HG03469 (cell line): ENCODE results near the gene QRFPR.
"Not testable (repeated sequence)": the region's sequence is repeated elsewhere in the genome, so short reads cannot be mapped to it uniquely, and the experiment has no call there.

Experiments used
- ATAC-seq: cut with Tn5 transposase; IDR thresholded peaks from one replicate; pipeline ENCODE4 v1.9.1; 2021; ENCODE audit warnings: mild to moderate bottlenecking, moderate library complexity, moderate number of reproducible peaks; ENCODE audit not compliant: unreplicated experiment

Gene QRFPR

GRCh38 chr4:121380776-121381462 is at the start of gene QRFPR:
Gene QRFPR, minus strand, starts transcription at chr4:121381018. Its CDS starts 371 bp downstream, at chr4:121380647.
- no peak for ATAC-seq

- no peak for ATAC-seq
These were observed 47.9 kb upstream of the QRFPR start for GRCh38 chr4:121428721-121429120.

GRCh38 chr4:121421594-121421993 is 40.8 kb upstream of the QRFPR start:
- no peak for ATAC-seq

DNA sequence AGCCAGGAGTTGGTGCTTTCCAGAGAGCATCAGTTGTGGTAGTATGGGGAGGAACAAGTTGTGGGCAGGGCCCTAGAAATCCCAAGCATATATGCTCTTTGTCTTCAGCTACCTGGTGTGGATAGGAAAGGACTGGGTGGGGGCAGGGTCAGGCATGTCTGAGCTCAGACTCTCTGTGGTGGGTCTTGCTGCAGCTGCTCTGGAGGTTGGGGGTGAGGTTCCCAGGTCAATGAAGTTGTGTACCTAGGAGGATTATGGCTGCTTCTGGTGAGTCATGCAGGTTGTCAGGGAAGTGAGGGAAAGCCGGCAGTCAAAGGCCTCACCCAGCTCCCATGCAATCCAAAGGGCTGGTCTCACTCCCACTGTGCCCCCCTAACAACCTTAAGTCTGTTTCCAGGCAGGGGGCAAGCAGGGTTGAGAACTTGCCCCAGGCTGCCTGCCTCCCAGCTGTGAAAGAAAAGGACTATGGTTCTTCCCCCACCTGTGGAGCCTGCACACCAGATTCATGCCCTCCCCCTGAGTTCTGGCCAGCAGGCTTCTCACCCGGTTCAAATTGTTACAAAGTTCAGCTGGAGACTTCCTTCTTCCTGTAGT is 30.4 kb upstream of the QRFPR start:
- no peak for ATAC-seq

DNA sequence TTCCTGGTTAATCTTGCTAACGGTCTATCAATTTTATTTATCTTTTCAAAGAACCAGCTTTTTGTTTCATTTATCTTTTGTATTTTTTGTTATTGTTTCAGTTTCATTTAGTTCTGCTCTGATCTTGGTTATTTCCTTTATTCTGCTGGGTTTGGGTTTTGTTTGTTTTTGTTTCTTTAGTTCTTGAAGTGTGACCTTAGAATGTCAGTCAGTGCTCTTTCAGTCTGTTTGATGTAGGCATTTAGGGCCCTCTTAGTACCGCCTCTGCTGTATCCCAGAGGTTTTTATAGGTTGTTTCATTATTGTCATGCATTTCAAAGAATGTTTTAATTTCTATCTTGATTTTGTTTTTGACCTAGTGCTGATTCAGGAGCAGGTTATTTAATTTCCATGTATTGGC is 27.7 kb upstream of the QRFPR start:
- ATAC-seq: not testable (repeated sequence)

DNA sequence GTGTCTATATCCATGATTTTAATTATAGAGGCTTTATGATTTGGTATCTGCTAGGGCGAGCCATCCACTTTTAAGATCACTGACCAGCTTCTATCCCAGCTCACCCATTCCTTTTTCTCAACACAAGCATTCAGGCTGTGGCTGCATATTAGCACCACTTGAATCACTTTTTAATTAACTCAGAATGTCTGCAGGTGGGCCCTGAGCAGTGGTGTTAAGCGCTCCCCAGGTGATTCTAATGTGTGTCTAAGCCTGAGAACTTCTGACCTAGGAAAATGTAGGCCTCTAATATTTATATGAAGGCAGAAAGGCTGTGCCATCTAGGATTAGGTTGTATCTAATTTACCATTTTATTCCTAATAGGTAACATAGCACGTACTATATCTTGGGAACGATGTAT is 19.8 kb upstream of the QRFPR start:
- no peak for ATAC-seq

GRCh38 chr4:121397941-121398601 is 17.3 kb upstream of the QRFPR start:
- ATAC-seq: no peak

GRCh38 chr4:121397434-121397833 is 16.6 kb upstream of the QRFPR start:
- no peak for ATAC-seq

- ATAC-seq: no peak
These were observed 11.7 kb upstream of the QRFPR start for GRCh38 chr4:121392426-121393086.

DNA sequence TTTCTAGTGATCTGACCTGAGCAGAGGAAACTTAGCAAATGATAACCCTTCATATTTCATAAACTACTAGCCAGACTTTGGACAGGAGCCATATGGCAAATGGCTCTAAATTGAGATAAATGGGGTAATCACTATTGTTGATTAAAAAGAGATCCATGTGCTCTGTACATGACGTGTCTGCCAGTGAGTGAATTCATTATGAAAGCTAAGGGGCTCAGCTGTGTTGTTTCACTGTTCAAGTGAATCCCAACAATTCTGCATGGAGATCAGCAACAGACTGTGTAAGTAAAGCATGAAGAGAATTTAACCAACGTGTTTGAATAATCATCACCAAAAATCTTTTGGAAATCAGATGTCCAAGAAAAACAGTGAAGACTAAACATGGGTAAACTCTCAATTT is 9.5 kb upstream of the QRFPR start:
- no peak for ATAC-seq

- ATAC-seq: no peak
These were observed 1.5 kb downstream of the QRFPR start for GRCh38 chr4:121379276-121379675.

DNA sequence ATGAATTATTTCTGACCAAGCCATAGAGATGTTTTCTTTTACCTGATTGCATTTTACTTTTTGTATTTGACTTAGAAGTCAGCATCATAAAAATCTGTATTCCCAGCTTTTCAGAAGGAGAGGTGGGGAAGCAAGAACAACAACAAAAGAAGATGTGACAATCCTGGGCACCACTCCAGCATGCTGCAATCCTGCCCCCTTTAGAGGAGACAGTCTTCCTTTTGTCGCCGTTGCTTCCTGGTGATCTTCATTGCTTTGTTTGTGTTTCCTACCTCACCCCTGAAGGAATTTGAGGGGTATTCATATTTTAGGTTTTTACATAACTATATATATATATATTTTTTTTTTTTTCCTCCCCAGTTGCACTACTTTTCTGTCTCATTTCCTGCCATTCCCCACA is 3.7 kb downstream of the QRFPR start:
- ATAC-seq: no peak

DNA sequence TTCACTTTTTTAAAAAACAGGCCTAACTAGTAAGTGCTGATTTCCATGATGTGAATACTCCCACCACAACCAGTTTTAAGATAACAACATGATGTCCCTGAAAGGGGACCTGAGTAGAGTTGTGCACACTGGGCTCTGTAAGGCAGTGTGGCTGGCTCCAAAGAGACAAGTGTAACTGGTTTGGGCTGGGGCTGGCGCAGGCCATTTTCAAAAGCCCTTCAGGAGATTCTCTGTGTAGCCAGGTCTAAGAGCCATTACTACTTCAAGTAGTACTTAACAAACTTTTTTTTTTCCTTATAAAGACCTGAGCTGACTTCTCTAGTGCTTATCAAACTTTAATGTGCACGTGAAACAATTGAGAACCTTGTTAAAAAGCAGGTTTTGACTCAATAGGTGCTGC is 4.3 kb downstream of the QRFPR start:
- no peak for ATAC-seq

DNA sequence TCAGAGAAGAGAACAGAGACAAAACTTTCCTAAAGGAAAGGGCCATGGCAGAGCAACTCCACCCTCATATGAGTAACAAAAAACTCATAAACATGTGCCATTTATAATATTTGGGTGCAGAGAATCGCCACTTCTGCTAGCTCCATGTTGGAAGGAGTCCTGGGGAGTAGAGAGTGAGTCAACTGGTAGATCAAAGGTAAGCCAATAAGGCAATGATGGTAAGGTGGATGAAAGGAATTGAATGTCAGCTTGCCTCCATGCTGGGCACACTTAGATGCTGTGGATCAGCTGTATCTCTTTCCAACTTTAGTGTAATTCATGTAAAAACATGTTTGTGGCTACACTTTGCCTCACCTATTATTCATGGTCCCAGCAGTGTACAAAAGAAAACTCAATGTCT is 4.7 kb downstream of the QRFPR start:
- ATAC-seq: no peak

DNA sequence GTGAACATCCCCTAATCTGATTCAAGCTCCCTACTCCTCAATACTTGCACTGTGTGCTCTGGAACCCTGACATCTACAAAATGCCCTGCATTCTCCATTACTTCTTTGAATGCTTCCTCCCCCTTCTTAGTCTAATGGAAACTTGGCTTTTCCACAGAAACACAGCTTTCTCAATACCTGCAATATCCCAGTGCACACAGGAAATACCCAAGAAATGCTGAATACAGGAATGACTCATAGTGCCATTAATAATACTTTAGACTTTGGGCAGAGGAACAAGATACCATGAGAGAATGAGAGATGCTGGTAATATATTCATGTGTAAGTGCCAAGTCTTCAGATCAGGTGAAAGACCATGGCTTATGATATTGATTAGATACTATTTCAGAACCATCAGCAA is 5.6 kb downstream of the QRFPR start:
- ATAC-seq: no peak

- no peak for ATAC-seq
These were observed 7.0 kb downstream of the QRFPR start for GRCh38 chr4:121373841-121374240.

GRCh38 chr4:121370729-121371325 is 10.0 kb downstream of the QRFPR start:
- ATAC-seq: no peak

GRCh38 chr4:121360495-121360894 is 20.3 kb downstream of the QRFPR start:
- ATAC-seq: no peak

DNA sequence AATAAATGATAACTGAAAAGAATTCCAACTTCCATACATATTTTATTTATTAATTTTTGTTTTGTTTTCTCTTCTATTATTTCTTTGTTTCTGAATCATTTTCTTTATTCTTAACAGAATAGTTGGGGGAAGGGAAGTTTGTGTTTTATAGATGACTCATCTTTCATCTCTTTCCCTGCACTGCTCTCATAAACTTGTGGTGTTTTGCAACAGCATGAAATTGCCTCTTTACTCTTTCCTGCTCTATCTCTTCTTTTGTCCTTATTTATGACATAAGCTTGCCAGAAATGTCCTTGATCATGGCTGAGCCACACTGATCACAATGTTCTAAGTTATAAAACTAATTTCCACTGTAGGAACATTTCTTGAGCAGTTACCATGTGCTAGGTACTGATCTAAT is 22.3 kb downstream of the QRFPR start:
- no peak for ATAC-seq

GRCh38 chr4:121353213-121353612 is 27.6 kb downstream of the QRFPR start:
- ATAC-seq: no peak

DNA sequence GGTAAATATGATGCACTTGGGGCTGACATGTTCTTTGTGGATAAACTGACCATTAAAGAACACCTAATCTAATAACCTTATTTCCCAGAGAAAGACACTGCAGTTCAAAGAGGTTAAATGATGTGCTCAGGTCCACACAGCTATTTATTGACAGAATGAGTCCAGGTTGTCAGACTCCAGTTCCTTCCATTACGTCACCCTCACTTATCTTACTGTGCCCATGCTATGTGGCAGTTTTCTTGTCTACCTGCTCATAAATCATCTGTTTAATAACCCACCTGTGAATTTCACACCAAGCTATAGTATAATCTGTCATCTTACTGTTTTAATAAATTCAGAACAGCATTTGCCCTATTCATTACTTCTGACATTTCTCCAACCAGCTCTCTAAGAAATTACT is 36.7 kb downstream of the QRFPR start:
- ATAC-seq: no peak
